H9 (cell line): ENCODE results near the gene KIF1A. TPM values are rescaled to one million over a fixed set of nuclear protein-coding genes. Genes with fewer than 3 reads are reported as not detected.
A peak's percentile ranks its signal among the peaks of the same experiment; 100 is the strongest.

ENCODE experiments used
- DNase-seq: peaks from one replicate; pipeline ENCODE4 v3.0.0-alpha.2; 2017
- H2AFZ ChIP-seq: one replicate; pipeline ENCODE4 v1.6.1; 2013; ENCODE audit warnings: mild to moderate bottlenecking, low read length, control low read depth, moderate library complexity
- H2AK5ac ChIP-seq: 2 replicates; pipeline ENCODE4 v1.6.1; 2013; ENCODE audit warnings: low read length, control low read depth, mixed read lengths; ENCODE audit not compliant: insufficient read length
- H2BK120ac ChIP-seq: one replicate; pipeline ENCODE4 v1.6.1; 2013; ENCODE audit warnings: low read depth, mild to moderate bottlenecking, low read length, control low read depth, inconsistent platforms; ENCODE audit not compliant: poor library complexity, severe bottlenecking
- H2BK12ac ChIP-seq: 2 replicates; pipeline ENCODE4 v1.6.1; 2013; ENCODE audit warnings: low read length, control low read depth, mixed read lengths, low read depth; ENCODE audit not compliant: insufficient read length
- H2BK15ac ChIP-seq: 2 replicates; pipeline ENCODE4 v1.6.1; 2013; ENCODE audit warnings: low read depth, low read length, control low read depth
- H2BK20ac ChIP-seq: one replicate; pipeline ENCODE4 v1.6.1; 2013; ENCODE audit warnings: low read depth, mild to moderate bottlenecking, low read length, control low read depth, inconsistent platforms; ENCODE audit not compliant: poor library complexity, severe bottlenecking
- H2BK5ac ChIP-seq: 2 replicates; pipeline ENCODE4 v1.6.1; 2013; ENCODE audit warnings: low read length, control low read depth, mixed read lengths; ENCODE audit not compliant: insufficient read length
- H3K14ac ChIP-seq: 2 replicates; pipeline ENCODE4 v1.6.1; 2013; ENCODE audit warnings: low read length, control low read depth; ENCODE audit not compliant: insufficient read depth
- H3K18ac ChIP-seq: 2 replicates; pipeline ENCODE4 v1.6.1; 2013; ENCODE audit warnings: low read depth, mild to moderate bottlenecking, mixed read lengths, low read length, control low read depth; ENCODE audit not compliant: insufficient read length
- H3K23ac ChIP-seq: 2 replicates; pipeline ENCODE4 v1.6.1; 2013; ENCODE audit warnings: low read length, control low read depth, mixed read lengths, low read depth; ENCODE audit not compliant: insufficient read length
- H3K23me2 ChIP-seq: 2 replicates; pipeline ENCODE4 v1.6.1; 2013; ENCODE audit warnings: low read depth, mild to moderate bottlenecking, mixed read lengths, low read length, control low read depth; ENCODE audit not compliant: insufficient read length, poor library complexity, severe bottlenecking
- H3K27ac ChIP-seq: 2 replicates; pipeline ENCODE4 v1.5.1; 2013; ENCODE audit warnings: low read length, control low read depth, mixed read lengths, low read depth; ENCODE audit not compliant: insufficient read length
- H3K27me3 ChIP-seq: 2 replicates; pipeline ENCODE4 v1.6.1; 2013; ENCODE audit warnings: low read length, control low read depth, inconsistent platforms; ENCODE audit not compliant: insufficient read depth
- H3K4ac ChIP-seq: 2 replicates; pipeline ENCODE4 v1.6.1; 2013; ENCODE audit warnings: low read depth, mild to moderate bottlenecking, control low read depth, inconsistent platforms, low read length, moderate library complexity
- H3K4me1 ChIP-seq: 2 replicates; pipeline ENCODE4 v1.6.1; 2013; ENCODE audit warnings: low read length, control low read depth, inconsistent platforms; ENCODE audit not compliant: insufficient read depth
- H3K4me2 ChIP-seq: 2 replicates; pipeline ENCODE4 v1.6.1; 2013; ENCODE audit warnings: low read length, control low read depth, mixed read lengths; ENCODE audit not compliant: insufficient read length, insufficient read depth
- H3K56ac ChIP-seq: 2 replicates; pipeline ENCODE4 v1.6.1; 2013; ENCODE audit warnings: low read depth, mild to moderate bottlenecking, mixed read lengths, low read length, control low read depth; ENCODE audit not compliant: insufficient read length
- H3K79me1 ChIP-seq: 2 replicates; pipeline ENCODE4 v1.6.1; 2013; ENCODE audit warnings: low read depth, mild to moderate bottlenecking, moderate library complexity, low read length, control low read depth, inconsistent platforms; ENCODE audit not compliant: insufficient read depth, poor library complexity, severe bottlenecking
- H3K79me2 ChIP-seq: 2 replicates; pipeline ENCODE4 v1.6.1; 2013; ENCODE audit warnings: low read length, control low read depth, inconsistent platforms; ENCODE audit not compliant: insufficient read depth
- H3K9ac ChIP-seq: 2 replicates; pipeline ENCODE4 v1.6.1; 2013; ENCODE audit warnings: low read length, control low read depth, mixed read lengths; ENCODE audit not compliant: insufficient read length; ENCODE audit errors: extremely low read depth
- H3K9me3 ChIP-seq: one replicate; pipeline ENCODE4 v1.6.1; 2013; ENCODE audit warnings: low read depth, low read length, inconsistent platforms; ENCODE audit not compliant: control insufficient read depth
- H3T11ph ChIP-seq: one replicate; pipeline ENCODE4 v1.6.1; 2013; ENCODE audit warnings: mild to moderate bottlenecking, low read length, control low read depth, inconsistent platforms
- H4K20me1 ChIP-seq: one replicate; pipeline ENCODE4 v1.6.1; 2013; ENCODE audit not compliant: control insufficient read depth, insufficient read length, insufficient read depth
- H4K5ac ChIP-seq: 2 replicates; pipeline ENCODE4 v1.6.1; 2013; ENCODE audit warnings: low read depth, mild to moderate bottlenecking, mixed read lengths, low read length, control low read depth; ENCODE audit not compliant: insufficient read length
- H4K8ac ChIP-seq: replicated peaks from 2 replicates; pipeline ENCODE4 v1.6.1; 2013; ENCODE audit warnings: low read length, control low read depth, mixed read lengths, low read depth; ENCODE audit not compliant: insufficient read length
- H4K91ac ChIP-seq: 2 replicates; pipeline ENCODE4 v1.6.1; 2013; ENCODE audit warnings: low read depth, mild to moderate bottlenecking, moderate library complexity, mixed read lengths, low read length, control low read depth; ENCODE audit not compliant: insufficient read length
- H3K27ac Mint-ChIP-seq, 3 experiments: 2 replicates in 2 of 3; 3 replicates in 1 of 3; pipeline ENCODE4 v1.8.0; 2020 to 2021; ENCODE audit warnings: mixed read lengths in 3 of 3, mild to moderate bottlenecking in 1 of 3, moderate library complexity in 1 of 3
- H3K27me3 Mint-ChIP-seq: 2 replicates; pipeline ENCODE4 v1.8.0; 2021; ENCODE audit warnings: low read depth, mild to moderate bottlenecking, moderate library complexity, mixed read lengths
- H3K36me3 Mint-ChIP-seq, 3 experiments: 2 replicates in 2 of 3; 3 replicates in 1 of 3; pipeline ENCODE4 v1.8.0; 2020 to 2021; ENCODE audit warnings: low read depth in 3 of 3, mixed read lengths in 3 of 3; ENCODE audit not compliant: insufficient read depth in 1 of 3
- H3K4me1 Mint-ChIP-seq, 2 experiments: 2 replicates each; pipeline ENCODE4 v1.8.0; 2020; ENCODE audit warnings: mixed read lengths in 2 of 2
- H3K4me3 Mint-ChIP-seq, 2 experiments: 2 replicates in 1 of 2; 3 replicates in 1 of 2; pipeline ENCODE4 v1.8.0; 2020 to 2021; ENCODE audit warnings: mild to moderate bottlenecking in 2 of 2, mixed read lengths in 2 of 2, moderate library complexity in 1 of 2
- H3K9me3 Mint-ChIP-seq, 2 experiments: 2 replicates in 1 of 2; 3 replicates in 1 of 2; pipeline ENCODE4 v1.8.0; 2020; ENCODE audit warnings: mild to moderate bottlenecking in 2 of 2, mixed read lengths in 2 of 2, moderate library complexity in 1 of 2
- CTCF ChIP-seq: fragments of 200-600 bp; sonication (generic); conservative IDR thresholded peaks from 3 replicates; pipeline ENCODE4 v1.8.0; 2021; ENCODE audit warnings: antibody characterized with exemption, mild to moderate bottlenecking
- WGBS: extraction: QIAGEN DNeasy Blood & Tissue Kit; methylation state at CpG from one replicate; pipeline ENCODE4 v1.1.7; 2013; ENCODE audit warnings: missing lambda C conversion rate, low lambda C conversion rate, mixed read lengths; ENCODE audit not compliant: insufficient read length; ENCODE audit errors: extremely low coverage; 5-methylcytosine and 5-hydroxymethylcytosine counted together
- total RNA-seq: library from RNA; stranded (reverse); gene quantifications from 2 replicates; pipeline ENCODE4 v1.2.1, GENCODE V29; 2021

Gene KIF1A
- total RNA-seq, 1 experiment from 2014 or later: 204 TPM

- no peak overlapping the region; the same call in 1 of the 2 replicates for H3K4ac ChIP-seq
- H3K4me3 Mint-ChIP-seq: peak overlapping the region; percentile 71 to 84
- no peak overlapping the region for H2BK20ac ChIP-seq
- no peak overlapping the region for H3K56ac ChIP-seq
- no peak for TF ChIP-seq CTCF
- peaks cover 3% of the 10 kb centered on the region for H4K20me1 ChIP-seq
- peaks cover 50% of the 10 kb centered on the region for H3K79me2 ChIP-seq
- no peak overlapping the region for H2AFZ ChIP-seq
- WGBS: no CpG with 5 or more reads among the region's 48 CpGs
- H3K27ac Mint-ChIP-seq: peak overlapping the region; percentile 70 to 89 (median 77); a peak in 5 of 7 replicates
- H3K27me3 Mint-ChIP-seq: peaks cover 24% of the 10 kb centered on the region
- no peak overlapping the region for H2BK12ac ChIP-seq
- H3K9ac ChIP-seq: peak overlapping the region; percentile 14
- H3K27me3 ChIP-seq: no peaks in the 10 kb centered on the region
- H3K27ac ChIP-seq: no peak overlapping the region
- H4K8ac ChIP-seq: no peak overlapping the region
- H4K91ac ChIP-seq: peak overlapping the region; percentile 10
- peaks cover 17 to 36% of the 10 kb centered on the region in 2 experiments for H3K4me1 Mint-ChIP-seq
- DNase-seq: no peak
- H2BK5ac ChIP-seq: no peak overlapping the region
- no peak overlapping the region for H2AK5ac ChIP-seq
- H3K23me2 ChIP-seq: peaks cover 15% of the 10 kb centered on the region
- H3K9me3 ChIP-seq: no peaks in the 10 kb centered on the region
- no peaks in the 10 kb centered on the region; the same call in 1 of the 2 replicates for H3K4me1 ChIP-seq
- peak overlapping the region; percentile 73 for H3K18ac ChIP-seq
- peak overlapping the region; percentile 70 for H3K4me2 ChIP-seq
- no peak overlapping the region for H3K23ac ChIP-seq
- H3K36me3 Mint-ChIP-seq: peaks cover 31 to 39% (median 31%) of the 10 kb centered on the region in 3 experiments
- H3K9me3 Mint-ChIP-seq: peaks cover 13 to 18% of the 10 kb centered on the region in 2 experiments; a peak in 4 of 5 replicates
- H2BK120ac ChIP-seq: no peak overlapping the region
- H4K5ac ChIP-seq: peak overlapping the region; percentile 48
- peaks cover 5% of the 10 kb centered on the region for H3K79me1 ChIP-seq
- peak overlapping the region; percentile 76 for H3K14ac ChIP-seq
- H3T11ph ChIP-seq: no peak overlapping the region
- H2BK15ac ChIP-seq: no peak overlapping the region
Observed at GRCh38 chr2:240818293-240819125, 1.5 kb downstream of the KIF1A start.
